GM23338 (cell line): ENCODE data around the gene ACOT13. TPM values are rescaled to one million over a fixed set of nuclear protein-coding genes. Genes with fewer than 3 reads are reported as not detected.

Experiments
- ATAC-seq: fragments of 200-7000 bp; cut with Tn5 transposase; 3 replicates; pipeline ENCODE4 v1.9.1; 2020
- DNase-seq: peaks from one replicate; pipeline ENCODE4 v3.0.0-alpha.2; 2015; ENCODE audit warnings: low spot score
- H2AFZ ChIP-seq: fragments of 200-600 bp; sonication (generic); 2 replicates; pipeline ENCODE4 v1.8.0; 2016; ENCODE audit warnings: antibody characterized with exemption, mild to moderate bottlenecking, moderate library complexity
- H3F3A ChIP-seq: fragments of 200-600 bp; sonication (generic); replicated peaks from 2 replicates; pipeline ENCODE4 v1.8.0; 2017; ENCODE audit warnings: antibody characterized with exemption, mixed run types, low read depth
- H3K27ac ChIP-seq: fragments of 200-600 bp; sonication (generic); 2 replicates; pipeline ENCODE4 v1.6.1; 2016; ENCODE audit warnings: low read depth
- H3K27me3 ChIP-seq: fragments of 200-600 bp; sonication (generic); 2 replicates; pipeline ENCODE4 v1.8.0; 2016; ENCODE audit warnings: mild to moderate bottlenecking, mixed run types, moderate library complexity; ENCODE audit not compliant: insufficient read depth
- H3K36me3 ChIP-seq: fragments of 200-600 bp; sonication (generic); 2 replicates; pipeline ENCODE4 v1.8.0; 2016; ENCODE audit warnings: mild to moderate bottlenecking; ENCODE audit not compliant: insufficient read depth
- H3K4me1 ChIP-seq: fragments of 200-600 bp; sonication (generic); 2 replicates; pipeline ENCODE4 v1.8.0; 2016; ENCODE audit warnings: mild to moderate bottlenecking, moderate library complexity; ENCODE audit not compliant: insufficient read depth
- H3K4me2 ChIP-seq: fragments of 200-600 bp; sonication (generic); 2 replicates; pipeline ENCODE4 v1.7.1; 2017; ENCODE audit warnings: mixed run types
- H3K4me3 ChIP-seq: fragments of 200-600 bp; sonication (generic); 2 replicates; pipeline ENCODE4 v1.6.1; 2016; ENCODE audit warnings: mixed run types
- H3K79me2 ChIP-seq: fragments of 200-600 bp; sonication (generic); replicated peaks from 2 replicates; pipeline ENCODE4 v1.8.0; 2017; ENCODE audit warnings: mild to moderate bottlenecking; ENCODE audit not compliant: insufficient read depth
- H3K9me2 ChIP-seq: fragments of 200-600 bp; sonication (generic); 2 replicates; pipeline ENCODE4 v1.8.0; 2017; ENCODE audit not compliant: insufficient read depth
- H4K20me1 ChIP-seq: fragments of 200-600 bp; sonication (generic); replicated peaks from 2 replicates; pipeline ENCODE4 v1.8.0; 2017; ENCODE audit warnings: mild to moderate bottlenecking; ENCODE audit not compliant: insufficient read depth
- H3K27ac Mint-ChIP-seq: 2 replicates; pipeline ENCODE4 v1.8.0; 2020; ENCODE audit warnings: inconsistent platforms, mild to moderate bottlenecking, moderate library complexity, mixed read lengths
- H3K27me3 Mint-ChIP-seq: 3 replicates; pipeline ENCODE4 v1.8.0; 2022; ENCODE audit warnings: low read depth, mild to moderate bottlenecking, moderate library complexity, mixed read lengths, inconsistent platforms; ENCODE audit not compliant: insufficient read depth, poor library complexity
- H3K36me3 Mint-ChIP-seq: 3 replicates; pipeline ENCODE4 v1.8.0; 2021; ENCODE audit warnings: low read depth, mild to moderate bottlenecking, inconsistent platforms, moderate library complexity, mixed read lengths
- H3K4me1 Mint-ChIP-seq: 3 replicates; pipeline ENCODE4 v1.8.0; 2020; ENCODE audit warnings: mild to moderate bottlenecking, inconsistent platforms, mixed read lengths
- H3K4me3 Mint-ChIP-seq: 3 replicates; pipeline ENCODE4 v1.8.0; 2021; ENCODE audit warnings: moderate library complexity, mild to moderate bottlenecking, inconsistent platforms, mixed read lengths
- H3K9me3 Mint-ChIP-seq: 3 replicates; pipeline ENCODE4 v1.8.0; 2020; ENCODE audit warnings: moderate library complexity, mild to moderate bottlenecking, inconsistent platforms, mixed read lengths
- CREB1 ChIP-seq: fragments of 250-450 bp; sonication (Bioruptor Pico); IDR thresholded peaks from 2 replicates; pipeline ENCODE4 v1.5.0; 2020; ENCODE audit warnings: low read depth, mild to moderate bottlenecking, moderate library complexity
- EZH2 ChIP-seq: fragments of 200-600 bp; sonication (generic); IDR thresholded peaks from one replicate; pipeline ENCODE4 v1.8.0; 2017; ENCODE audit warnings: antibody characterized with exemption, mild to moderate bottlenecking, low read depth; ENCODE audit not compliant: unreplicated experiment
- EZH2phosphoT487 ChIP-seq: fragments of 200-600 bp; sonication (generic); IDR thresholded peaks from one replicate; pipeline ENCODE4 v1.8.1; 2018; ENCODE audit warnings: antibody characterized with exemption; ENCODE audit not compliant: unreplicated experiment
- JUNB ChIP-seq: IDR thresholded peaks from one replicate; pipeline ENCODE4 v1.6.1; 2016; ENCODE audit warnings: antibody characterized with exemption; ENCODE audit not compliant: unreplicated experiment
- NANOG ChIP-seq: IDR thresholded peaks from 2 replicates; pipeline ENCODE4 v1.6.1; 2016; ENCODE audit warnings: antibody characterized with exemption, borderline replicate concordance
- POLR2AphosphoS5 ChIP-seq: IDR thresholded peaks from 2 replicates; pipeline ENCODE4 v1.6.1; 2016; ENCODE audit warnings: antibody characterized with exemption, low read depth
- STAT1 ChIP-seq: IDR thresholded peaks from one replicate; pipeline ENCODE4 v1.6.1; 2016; ENCODE audit warnings: antibody characterized with exemption; ENCODE audit not compliant: unreplicated experiment
- ZNF114 ChIP-seq: fragments of 250-450 bp; sonication (Bioruptor Pico); IDR thresholded peaks from 2 replicates; pipeline ENCODE4 v1.5.0; 2020; ENCODE audit warnings: mild to moderate bottlenecking, moderate library complexity
- ZNF331 ChIP-seq: fragments of 250-450 bp; sonication (Bioruptor Pico); IDR thresholded peaks from 2 replicates; pipeline ENCODE4 v1.5.0; 2020; ENCODE audit warnings: low read depth, mild to moderate bottlenecking, moderate library complexity
- ZNF462 ChIP-seq: fragments of 250-450 bp; sonication (Bioruptor Pico); IDR thresholded peaks from 2 replicates; pipeline ENCODE4 v1.5.0; 2020; ENCODE audit warnings: mild to moderate bottlenecking, moderate library complexity
- polyA plus RNA-seq: library from polyadenylated mRNA; unstranded; fragments of >200 nt; fragmentation: Nextera tagmentation; extraction: Ambion mirVana; gene quantifications from 2 replicates; pipeline ENCODE4 v1.2.1, GENCODE V29; 2016
- total RNA-seq: library from RNA; depleted of rRNA; stranded (reverse); fragments of >200 nt; shearing (Covaris generic); gene quantifications from 2 replicates; pipeline ENCODE4 v1.2.3, GENCODE V29; 2014

Gene ACOT13
- total and polyA plus RNA-seq, 2 experiments from 2014 or later: 17.8 to 175 TPM

DNA sequence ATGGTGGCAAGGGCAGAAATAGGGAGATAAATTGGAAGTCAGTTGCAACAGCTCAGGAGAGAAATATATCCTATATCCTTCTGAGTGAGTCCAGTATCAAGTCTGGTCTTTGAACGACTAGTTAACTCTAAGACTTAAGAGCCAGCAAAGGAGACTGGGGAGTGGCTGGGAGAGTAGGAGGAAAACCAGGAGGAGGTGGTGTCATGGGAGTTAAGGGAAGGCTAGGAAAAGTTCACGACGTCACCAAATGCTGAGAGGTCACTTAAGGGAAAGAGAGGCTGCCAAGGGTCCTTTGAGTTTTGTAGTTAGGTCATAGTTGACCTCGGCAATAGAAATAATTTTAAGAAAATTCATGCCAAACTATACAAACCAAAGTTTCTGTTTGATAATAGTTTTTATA, 25.1 kb downstream of the ACOT13 start (continued):
- TF ChIP-seq ZNF462 (CRISPR knock-in tag): no peak
- no peak for TF ChIP-seq JUNB
- no peak for TF ChIP-seq STAT1

GRCh38 chr6:24692415-24692814, 25.5 kb downstream of the ACOT13 start:
- Mint-ChIP-seq H3K4me1 (peaks cover 6% of the 10 kb centered on the region), H3K27me3 (no peaks in the 10 kb centered on the region), H3K9me3 (no peaks in the 10 kb centered on the region), H3K36me3 (peaks cover 4% of the 10 kb centered on the region), H3K27ac (no peak overlapping the region), H3K4me3 (no peak overlapping the region)
- Histone ChIP-seq H4K20me1 (no peaks in the 10 kb centered on the region; the same call in 1 of the 2 replicates), H3K4me3 (no peak overlapping the region), H3K79me2 (no peaks in the 10 kb centered on the region; the same call in 1 of the 2 replicates), H3F3A (no peaks in the 10 kb centered on the region), H3K4me1 (no peaks in the 10 kb centered on the region), H3K4me2 (no peak overlapping the region), H3K36me3 (no peaks in the 10 kb centered on the region), H3K27ac (no peak overlapping the region), H3K27me3 (no peaks in the 10 kb centered on the region), H2AFZ (no peak overlapping the region), H3K9me2 (no peaks in the 10 kb centered on the region)
- ATAC-seq (no peak), DNase-seq (no peak)
- TF ChIP-seq ZNF331 (CRISPR knock-in tag): no peak
- TF ChIP-seq NANOG: no peak
- TF ChIP-seq STAT1: no peak
- no peak for TF ChIP-seq ZNF114 (CRISPR knock-in tag)
- no peak for TF ChIP-seq ZNF462 (CRISPR knock-in tag)
- TF ChIP-seq CREB1: no peak
- no peak for TF ChIP-seq EZH2
- no peak for TF ChIP-seq POLR2AphosphoS5
- no peak for TF ChIP-seq EZH2phosphoT487
- no peak for TF ChIP-seq JUNB
